ENCODE results near the gene G6PC3.

GRCh38 chr17:44123356-44124117 lies 53.0 kb downstream of the G6PC3 start, which contains the start of gene HDAC5:
- peak; percentile 26; the same call in 1 of the 2 replicates for TF ChIP-seq POLR2A (IDR thresholded peaks at IDR 0.05; ENCODE audit: low read depth, low read length)
- peak; percentile 61 for TF ChIP-seq CTCF (conservative IDR thresholded peaks at IDR 0.05; ENCODE audit: low read depth, low read length)
- no peak for TF ChIP-seq FOS (IDR thresholded peaks at IDR 0.05; ENCODE audit: low read depth, low read length)
- peak; percentile 97 for TF ChIP-seq CEBPB (IDR thresholded peaks at IDR 0.05; ENCODE audit: low read depth, low read length)
- TF ChIP-seq RAD21 (IDR thresholded peaks at IDR 0.05; ENCODE audit: low read length), result peak; percentile 49
- peak; percentile 50 for TF ChIP-seq SMC3 (IDR thresholded peaks at IDR 0.05; ENCODE audit: low read depth, low read length)
- TF ChIP-seq MAFK (IDR thresholded peaks at IDR 0.05; ENCODE audit: low read depth, low read length), result no peak
- peak; percentile 90 for TF ChIP-seq USF2 (IDR thresholded peaks at IDR 0.05; ENCODE audit: low read depth, low read length)
- TF ChIP-seq RFX5 (IDR thresholded peaks at IDR 0.05; ENCODE audit: low read depth, low read length), result no peak
- no peak; the same call in 1 of the 2 replicates for TF ChIP-seq MXI1 (IDR thresholded peaks at IDR 0.05; ENCODE audit: borderline replicate concordance, low read depth, low read length)
- TF ChIP-seq ELK1 (IDR thresholded peaks at IDR 0.05; ENCODE audit: borderline replicate concordance, low read depth, low read length), result no peak

All from IMR-90 (cell line).